ENCODE data around the gene DNAJC7.

- TF ChIP-seq POLR2AphosphoS5 (IDR thresholded peaks at IDR 0.05), result no peak
- no peak for TF ChIP-seq POLR2A (IDR thresholded peaks at IDR 0.05)
These were observed 8.1 kb downstream of the DNAJC7 start for GRCh38 chr17:42009170-42009569.

All from stomach (tissue), 4 donors.